Activated T-helper 1 cell treated with anti-CD3 and anti-CD28 coated beads, Interleukin-12 subunit alpha, Interleukin-12 subunit beta, Interleukin-2, Interleukin-4 antibody, amounts not matched to agents 30 ng/mL and 10 ng/mL and 1 ng/mL, durations not matched to agents 14 hours and 24 hours and 36 hours (primary cell): ENCODE data around the gene GMPS. TPM values are rescaled to one million over a fixed set of nuclear protein-coding genes. Genes with fewer than 3 reads are reported as not detected.
"Not testable (repeated sequence)": the region's sequence is repeated elsewhere in the genome, so short reads cannot be mapped to it uniquely, and the experiment has no call there.

Source experiments
- DNase-seq: peaks from one replicate; pipeline ENCODE4 v3.0.0; 2021; ENCODE audit warnings: low spot score
- H3K27ac Mint-ChIP-seq: one replicate; pipeline ENCODE4 v1.8.0; 2021; ENCODE audit warnings: mild to moderate bottlenecking, mixed read lengths
- H3K27me3 Mint-ChIP-seq: one replicate; pipeline ENCODE4 v1.8.0; 2022; ENCODE audit warnings: mild to moderate bottlenecking, moderate library complexity, mixed read lengths; ENCODE audit not compliant: insufficient read depth
- H3K36me3 Mint-ChIP-seq: one replicate; pipeline ENCODE4 v1.8.0; 2021; ENCODE audit warnings: low read depth, mixed read lengths
- H3K4me1 Mint-ChIP-seq: one replicate; pipeline ENCODE4 v1.8.0; 2021; ENCODE audit warnings: low read depth, mixed read lengths
- H3K4me3 Mint-ChIP-seq: one replicate; pipeline ENCODE4 v1.8.0; 2021; ENCODE audit warnings: mild to moderate bottlenecking, moderate library complexity, mixed read lengths
- H3K9me3 Mint-ChIP-seq: one replicate; pipeline ENCODE4 v1.8.0; 2021; ENCODE audit warnings: mixed read lengths
- intact Hi-C: fragments of 100-400 bp; cut with micrococcal nuclease; formaldehyde crosslinking; loops from one replicate; pipeline ENCODE4 v1.15.1; 2024
- total RNA-seq: library from RNA; stranded (reverse); gene quantifications from 2 replicates; pipeline ENCODE4 v1.2.3, GENCODE V29; 2022

The GMPS gene
- total RNA-seq, 1 donor from 2014 or later = 131 TPM

GRCh38 chr3:155960060-155960459, 89.6 kb downstream of the GMPS start:
- H3K27ac Mint-ChIP-seq = no peak overlapping the region
- no peaks in the 10 kb centered on the region for H3K4me1 Mint-ChIP-seq
- H3K4me3 Mint-ChIP-seq = no peak overlapping the region
- intact Hi-C loops = no loop called here
- H3K36me3 Mint-ChIP-seq = no peaks in the 10 kb centered on the region
- H3K27me3 Mint-ChIP-seq = no peaks in the 10 kb centered on the region
- no peak for DNase-seq
- H3K9me3 Mint-ChIP-seq = no peaks in the 10 kb centered on the region

- H3K4me3 Mint-ChIP-seq, H3K4me1 Mint-ChIP-seq, DNase-seq, H3K27ac Mint-ChIP-seq, H3K27me3 Mint-ChIP-seq, intact Hi-C loops, H3K9me3 Mint-ChIP-seq, H3K36me3 Mint-ChIP-seq: not testable (repeated sequence)
Observed at GRCh38 chr3:155961044-155961443, 90.6 kb downstream of the GMPS start.

GRCh38 chr3:155963570-155963969, 93.1 kb downstream of the GMPS start:
- Mint-ChIP-seq H3K27ac (no peak overlapping the region), H3K4me1 (no peaks in the 10 kb centered on the region), H3K9me3 (no peaks in the 10 kb centered on the region), H3K4me3 (no peak overlapping the region), H3K27me3 (no peaks in the 10 kb centered on the region), H3K36me3 (no peaks in the 10 kb centered on the region)
- intact Hi-C loops = no loop called here
- DNase-seq = no peak

GRCh38 chr3:155970398-155970797, 99.9 kb downstream of the GMPS start:
- H3K36me3 Mint-ChIP-seq = no peaks in the 10 kb centered on the region
- intact Hi-C loops = no loop called here
- H3K27me3 Mint-ChIP-seq = no peaks in the 10 kb centered on the region
- no peaks in the 10 kb centered on the region for H3K4me1 Mint-ChIP-seq
- H3K27ac Mint-ChIP-seq = no peak overlapping the region
- H3K4me3 Mint-ChIP-seq = no peak overlapping the region
- H3K9me3 Mint-ChIP-seq = no peaks in the 10 kb centered on the region
- DNase-seq = no peak

- intact Hi-C loops = no loop called here
- Mint-ChIP-seq H3K4me1 (no peaks in the 10 kb centered on the region), H3K36me3 (no peaks in the 10 kb centered on the region), H3K27me3 (no peaks in the 10 kb centered on the region), H3K9me3 (no peaks in the 10 kb centered on the region), H3K27ac (no peak overlapping the region), H3K4me3 (no peak overlapping the region)
- DNase-seq = no peak
Observed at GRCh38 chr3:155972885-155973584, 102.6 kb downstream of the GMPS start.

GRCh38 chr3:155978324-155978723, 107.9 kb downstream of the GMPS start:
- no peak for DNase-seq
- intact Hi-C loops = no loop called here
- Mint-ChIP-seq H3K36me3 (no peaks in the 10 kb centered on the region), H3K4me1 (no peaks in the 10 kb centered on the region), H3K27ac (no peak overlapping the region), H3K27me3 (peaks cover 2% of the 10 kb centered on the region), H3K4me3 (no peak overlapping the region), H3K9me3 (no peaks in the 10 kb centered on the region)

GRCh38 chr3:155979746-155980145, 109.3 kb downstream of the GMPS start:
- no peak overlapping the region for H3K27ac Mint-ChIP-seq
- no peaks in the 10 kb centered on the region for H3K4me1 Mint-ChIP-seq
- H3K4me3 Mint-ChIP-seq = no peak overlapping the region
- H3K36me3 Mint-ChIP-seq = no peaks in the 10 kb centered on the region
- peaks cover 2% of the 10 kb centered on the region for H3K27me3 Mint-ChIP-seq
- DNase-seq = no peak
- no peaks in the 10 kb centered on the region for H3K9me3 Mint-ChIP-seq
- intact Hi-C loops = no loop called here

- Mint-ChIP-seq H3K36me3 (no peaks in the 10 kb centered on the region), H3K4me3 (no peak overlapping the region), H3K9me3 (no peaks in the 10 kb centered on the region), H3K27ac (no peak overlapping the region), H3K4me1 (no peaks in the 10 kb centered on the region), H3K27me3 (peaks cover 2% of the 10 kb centered on the region)
- no peak for DNase-seq
- intact Hi-C loops = no loop called here
Observed at GRCh38 chr3:155981669-155982068, 111.2 kb downstream of the GMPS start.

GRCh38 chr3:155983834-155984474, 113.5 kb downstream of the GMPS start:
- H3K4me3 Mint-ChIP-seq = no peak overlapping the region
- no peak for DNase-seq
- H3K27me3 Mint-ChIP-seq = peaks cover 2% of the 10 kb centered on the region
- no peaks in the 10 kb centered on the region for H3K4me1 Mint-ChIP-seq
- no peak overlapping the region for H3K27ac Mint-ChIP-seq
- H3K36me3 Mint-ChIP-seq = no peaks in the 10 kb centered on the region
- intact Hi-C loops = no loop called here
- no peaks in the 10 kb centered on the region for H3K9me3 Mint-ChIP-seq

- Mint-ChIP-seq H3K27me3 (peaks cover 4% of the 10 kb centered on the region), H3K36me3 (no peaks in the 10 kb centered on the region), H3K27ac (no peak overlapping the region), H3K4me3 (no peak overlapping the region), H3K9me3 (no peaks in the 10 kb centered on the region), H3K4me1 (no peaks in the 10 kb centered on the region)
- DNase-seq = no peak
- intact Hi-C loops = no loop called here
Observed at GRCh38 chr3:155984791-155985417, 114.5 kb downstream of the GMPS start.

GRCh38 chr3:155989536-155989935, 119.1 kb downstream of the GMPS start:
- Mint-ChIP-seq H3K4me1 (no peaks in the 10 kb centered on the region), H3K9me3 (no peaks in the 10 kb centered on the region), H3K36me3 (no peaks in the 10 kb centered on the region), H3K27ac (no peak overlapping the region), H3K27me3 (peaks cover 4% of the 10 kb centered on the region), H3K4me3 (no peak overlapping the region)
- intact Hi-C loops = no loop called here
- DNase-seq = no peak

- no peak overlapping the region for H3K27ac Mint-ChIP-seq
- intact Hi-C loops = no loop called here
- DNase-seq = no peak
- peaks cover 4% of the 10 kb centered on the region for H3K27me3 Mint-ChIP-seq
- H3K9me3 Mint-ChIP-seq = no peaks in the 10 kb centered on the region
- H3K4me1 Mint-ChIP-seq = peaks cover 5% of the 10 kb centered on the region
- H3K36me3 Mint-ChIP-seq = no peaks in the 10 kb centered on the region
- no peak overlapping the region for H3K4me3 Mint-ChIP-seq
Observed at GRCh38 chr3:155991212-155991611, 120.8 kb downstream of the GMPS start.

- Mint-ChIP-seq H3K27ac (no peak overlapping the region), H3K36me3 (no peaks in the 10 kb centered on the region), H3K9me3 (no peaks in the 10 kb centered on the region), H3K4me3 (no peak overlapping the region), H3K4me1 (peaks cover 5% of the 10 kb centered on the region), H3K27me3 (peaks cover 4% of the 10 kb centered on the region)
- intact Hi-C loops = no loop called here
- no peak for DNase-seq
Observed at GRCh38 chr3:155991847-155992246, 121.4 kb downstream of the GMPS start.
